H1 (cell line): ENCODE results near the gene NMNAT3. TPM values are rescaled to one million over a fixed set of nuclear protein-coding genes. Genes with fewer than 3 reads are reported as not detected.

Experiments used
- CTCF ChIA-PET: fragments of 300-600 bp; sonication (Branson Sonifier 250); formaldehyde crosslinking; loops from one replicate; lab custom pipeline; 2021; ENCODE audit not compliant: partially characterized antibody; lab: Charles Lee
- POLR2A ChIA-PET: fragments of 300-600 bp; sonication (Branson Sonifier 250); formaldehyde crosslinking; loops from one replicate; lab custom pipeline; 2021; ENCODE audit warnings: inconsistent platforms; ENCODE audit not compliant: partially characterized antibody; lab: Charles Lee
- DNase-seq, 2 experiments: peaks; one replicate each; pipeline versions ENCODE4 v3.0.0 to v3.0.0-alpha.2; 2010 to 2022; ENCODE audit warnings: low spot score in 2 of 2, low read depth in 1 of 2, mixed read lengths in 1 of 2
- FAIRE-seq: peaks from 2 replicates; lab custom pipeline; 2011; peaks lifted over from hg19 to GRCh38; lab: Jason Lieb, UNC
- H2AFZ ChIP-seq: 2 replicates; pipeline ENCODE4 v1.8.1; 2012; ENCODE audit warnings: low read length, inconsistent platforms
- H2AK5ac ChIP-seq: 2 replicates; pipeline ENCODE4 v1.6.1; 2013; ENCODE audit warnings: low read depth, low read length
- H2BK120ac ChIP-seq: replicated peaks from 2 replicates; pipeline ENCODE3; 2013; ENCODE audit warnings: low read depth, low read length, inconsistent platforms
- H2BK12ac ChIP-seq: 2 replicates; pipeline ENCODE4 v1.6.1; 2013; ENCODE audit warnings: low read depth, low read length
- H2BK15ac ChIP-seq: 2 replicates; pipeline ENCODE4 v1.6.1; 2013; ENCODE audit warnings: low read length
- H2BK20ac ChIP-seq: 2 replicates; pipeline ENCODE4 v1.6.1; 2013; ENCODE audit warnings: low read length
- H2BK5ac ChIP-seq: 2 replicates; pipeline ENCODE4 v1.6.1; 2013; ENCODE audit warnings: low read depth, low read length
- H3K14ac ChIP-seq: 2 replicates; pipeline ENCODE4 v1.6.1; 2013; ENCODE audit warnings: inconsistent platforms; ENCODE audit not compliant: insufficient read length
- H3K18ac ChIP-seq: 2 replicates; pipeline ENCODE4 v1.6.1; 2013; ENCODE audit warnings: low read length; ENCODE audit errors: extremely low read depth
- H3K23ac ChIP-seq: 2 replicates; pipeline ENCODE4 v1.6.1; 2013; ENCODE audit warnings: inconsistent platforms; ENCODE audit not compliant: insufficient read length
- H3K23me2 ChIP-seq: 2 replicates; pipeline ENCODE4 v1.6.1; 2013; ENCODE audit warnings: low read depth, low read length
- H3K27ac ChIP-seq: 2 replicates; pipeline ENCODE4 v1.6.1; 2011; ENCODE audit warnings: low read depth, low read length, inconsistent platforms
- H3K27me3 ChIP-seq, 4 experiments: replicated peaks in 1 of 4; 1 replicate in 1 of 4; 2 replicates in 3 of 4; pipeline versions ENCODE4 v1.6.1 to v1.8.1; 2011 to 2013; ENCODE audit warnings: low read length in 3 of 4, mild to moderate bottlenecking in 3 of 4, inconsistent platforms in 2 of 4, mixed read lengths in 2 of 4, moderate library complexity in 1 of 4; ENCODE audit not compliant: control insufficient read depth in 3 of 4, insufficient read depth in 3 of 4; ENCODE audit errors: extremely low read depth in 1 of 4
- H3K36me3 ChIP-seq, 4 experiments: 2 replicates each; pipeline versions ENCODE4 v1.6.1 to v1.8.1; 2011 to 2013; ENCODE audit warnings: mild to moderate bottlenecking in 4 of 4, low read length in 3 of 4, moderate library complexity in 2 of 4, control low read depth in 1 of 4, inconsistent platforms in 1 of 4; ENCODE audit not compliant: insufficient read depth in 4 of 4, control insufficient read depth in 2 of 4
- H3K4ac ChIP-seq: replicated peaks from 2 replicates; pipeline ENCODE3; 2013; ENCODE audit warnings: low read length, low read depth, mixed read lengths, inconsistent platforms; ENCODE audit not compliant: insufficient read length
- H3K4me1 ChIP-seq, 4 experiments: replicated peaks in 1 of 4; 1 replicate in 1 of 4; 2 replicates in 3 of 4; pipeline versions ENCODE4 v1.6.1 to v1.8.1; 2011 to 2013; ENCODE audit warnings: low read length in 3 of 4, inconsistent platforms in 2 of 4, mixed read lengths in 1 of 4; ENCODE audit not compliant: insufficient read depth in 4 of 4, control insufficient read depth in 3 of 4
- H3K4me2 ChIP-seq, 2 experiments: 2 replicates each; pipeline versions ENCODE4 v1.6.1 to v1.8.1; 2011 to 2013; ENCODE audit warnings: low read depth in 2 of 2, low read length in 2 of 2, control low read depth in 1 of 2, inconsistent platforms in 1 of 2, mild to moderate bottlenecking in 1 of 2; ENCODE audit not compliant: insufficient read depth in 1 of 2
- H3K4me3 ChIP-seq, 4 experiments: fragments of 200-600, 300-600 bp in 1 of 4; sonication (generic), shearing (Covaris generic), sonication (Bioruptor Twin) in 1 of 4; 2 replicates each; pipeline versions ENCODE4 v1.5.1 to v1.8.1; 2011 to 2016; ENCODE audit warnings: low read length in 4 of 4, low read depth in 3 of 4, control low read depth in 2 of 4, inconsistent platforms in 2 of 4, mild to moderate bottlenecking in 2 of 4, mixed read lengths in 1 of 4, moderate library complexity in 1 of 4; ENCODE audit not compliant: insufficient read depth in 2 of 4; ENCODE audit errors: extremely low read depth in 1 of 4
- H3K56ac ChIP-seq: replicated peaks from 2 replicates; pipeline ENCODE3; 2013; ENCODE audit warnings: low read depth, mild to moderate bottlenecking, mixed read lengths, low read length, inconsistent platforms; ENCODE audit not compliant: insufficient read length
- H3K79me1 ChIP-seq: 2 replicates; pipeline ENCODE4 v1.6.1; 2013; ENCODE audit warnings: low read depth, low read length, control low read depth
- H3K79me2 ChIP-seq, 2 experiments: 2 replicates each; pipeline versions ENCODE4 v1.6.1 to v1.8.1; 2012 to 2013; ENCODE audit warnings: low read length in 2 of 2, mild to moderate bottlenecking in 2 of 2, inconsistent platforms in 1 of 2; ENCODE audit not compliant: insufficient read depth in 2 of 2, control insufficient read depth in 1 of 2
- H3K9ac ChIP-seq, 4 experiments: replicated peaks in 1 of 4; 1 replicate in 1 of 4; 2 replicates in 3 of 4; pipeline versions ENCODE4 v1.6.1 to v1.8.1; 2011 to 2013; ENCODE audit warnings: low read depth in 3 of 4, low read length in 3 of 4, control low read depth in 2 of 4, mild to moderate bottlenecking in 2 of 4, moderate library complexity in 2 of 4, inconsistent platforms in 1 of 4; ENCODE audit errors: extremely low read depth in 1 of 4
- H3K9me3 ChIP-seq, 2 experiments: 2 replicates each; pipeline versions ENCODE4 v1.6.1 to v1.8.1; 2012 to 2013; ENCODE audit warnings: mild to moderate bottlenecking in 2 of 2, moderate library complexity in 2 of 2, control low read depth in 1 of 2, inconsistent platforms in 1 of 2, low read depth in 1 of 2, low read length in 1 of 2, mixed read lengths in 1 of 2; ENCODE audit not compliant: insufficient read depth in 2 of 2
- H4K20me1 ChIP-seq, 2 experiments: replicated peaks in 1 of 2; 2 replicates each; pipeline versions ENCODE3 to v1.8.1; 2011 to 2013; ENCODE audit warnings: inconsistent platforms in 2 of 2, low read length in 2 of 2, mild to moderate bottlenecking in 1 of 2; ENCODE audit not compliant: insufficient read depth in 2 of 2, control insufficient read depth in 1 of 2
- H4K5ac ChIP-seq: 2 replicates; pipeline ENCODE4 v1.6.1; 2013; ENCODE audit warnings: low read length, low read depth, mixed read lengths, inconsistent platforms; ENCODE audit not compliant: insufficient read length
- H4K8ac ChIP-seq: 2 replicates; pipeline ENCODE4 v1.8.0; 2013; ENCODE audit warnings: mild to moderate bottlenecking, moderate library complexity, low read length, inconsistent platforms; ENCODE audit not compliant: insufficient read depth; ENCODE audit errors: extremely low read depth
- H4K91ac ChIP-seq: replicated peaks from 2 replicates; pipeline ENCODE3; 2013; ENCODE audit warnings: low read length, mixed read lengths, inconsistent platforms; ENCODE audit not compliant: insufficient read length
- GTF2F1 ChIP-seq: IDR thresholded peaks from 2 replicates; pipeline ENCODE4 v1.6.1; 2012; ENCODE audit warnings: low read depth, low read length, improper control_type of control experiment, borderline replicate concordance
- HDAC2 ChIP-seq, 2 experiments: fragments of 300-600 bp in 1 of 2; sonication (generic) in 1 of 2; IDR thresholded peaks; 2 replicates each; pipeline ENCODE4 v1.6.1; 2011 to 2012; ENCODE audit warnings: low read depth in 2 of 2, low read length in 2 of 2, mild to moderate bottlenecking in 2 of 2, moderate library complexity in 2 of 2, borderline replicate concordance in 1 of 2, inconsistent platforms in 1 of 2
- MAFK ChIP-seq: IDR thresholded peaks from 2 replicates; pipeline ENCODE4 v1.6.1; 2012; ENCODE audit warnings: low read depth, mild to moderate bottlenecking, improper control_type of control experiment, low read length
- POLR2AphosphoS5 ChIP-seq: IDR thresholded peaks from 2 replicates; pipeline ENCODE4 v1.6.1; 2011; ENCODE audit warnings: low read depth, low read length
- RBBP5 ChIP-seq: IDR thresholded peaks from 2 replicates; pipeline ENCODE4 v1.7.1; 2012; ENCODE audit warnings: low read depth, mild to moderate bottlenecking, inconsistent platforms, low read length, moderate library complexity, borderline replicate concordance
- SIX5 ChIP-seq: IDR thresholded peaks from 2 replicates; pipeline ENCODE4 v1.6.1; 2011; ENCODE audit warnings: mild to moderate bottlenecking, low read depth, low read length
- SP4 ChIP-seq: IDR thresholded peaks from 2 replicates; pipeline ENCODE4 v1.6.1; 2012; ENCODE audit warnings: low read length, inconsistent platforms
- WGBS, 2 experiments: shearing (Covaris generic) in 1 of 2; methylation state at CpG; one replicate each; pipeline versions ENCODE4 v1.1.6 to v1.1.7; 2013 to 2015; ENCODE audit warnings: low lambda C conversion rate in 2 of 2, mixed read lengths in 2 of 2, inconsistent platforms in 1 of 2, low coverage in 1 of 2, missing lambda C conversion rate in 1 of 2; ENCODE audit not compliant: insufficient replicate concordance in 2 of 2, insufficient coverage in 1 of 2, insufficient read length in 1 of 2; ENCODE audit errors: extremely low coverage in 1 of 2, missing lambda C conversion rate in 1 of 2; 5-methylcytosine and 5-hydroxymethylcytosine counted together
- polyA plus RNA-seq, 7 experiments: library from polyadenylated mRNA; depleted of rRNA in 3 of 7; stranded (reverse) in 5 of 7; unstranded in 2 of 7; fragments of >200 nt in 5 of 7; fragments of 200-250 nt in 2 of 7; gene quantifications; 1 replicate in 5 of 7; 2 replicates in 1 of 7; 4 replicates in 1 of 7; pipeline versions ENCODE4 v1.2.1 to v1.2.3, GENCODE V29; 2011 to 2013; ENCODE audit warnings: missing spikeins in 2 of 7, mixed read lengths in 2 of 7
- total RNA-seq: library from RNA; stranded (reverse); fragmentation: NEBNext Ultra II Directional; extraction: Animal tissue kit (Norgen Biotek cat#: 25700); gene quantifications from 2 replicates; pipeline ENCODE4 v1.2.1, GENCODE V29; 2021

Gene NMNAT3
- total and polyA plus RNA-seq, 2 of the 8 experiments (the other 6 are each of a cell fraction or from before 2014, with no cell fraction given) = 4.2 to 4.3 TPM

DNA sequence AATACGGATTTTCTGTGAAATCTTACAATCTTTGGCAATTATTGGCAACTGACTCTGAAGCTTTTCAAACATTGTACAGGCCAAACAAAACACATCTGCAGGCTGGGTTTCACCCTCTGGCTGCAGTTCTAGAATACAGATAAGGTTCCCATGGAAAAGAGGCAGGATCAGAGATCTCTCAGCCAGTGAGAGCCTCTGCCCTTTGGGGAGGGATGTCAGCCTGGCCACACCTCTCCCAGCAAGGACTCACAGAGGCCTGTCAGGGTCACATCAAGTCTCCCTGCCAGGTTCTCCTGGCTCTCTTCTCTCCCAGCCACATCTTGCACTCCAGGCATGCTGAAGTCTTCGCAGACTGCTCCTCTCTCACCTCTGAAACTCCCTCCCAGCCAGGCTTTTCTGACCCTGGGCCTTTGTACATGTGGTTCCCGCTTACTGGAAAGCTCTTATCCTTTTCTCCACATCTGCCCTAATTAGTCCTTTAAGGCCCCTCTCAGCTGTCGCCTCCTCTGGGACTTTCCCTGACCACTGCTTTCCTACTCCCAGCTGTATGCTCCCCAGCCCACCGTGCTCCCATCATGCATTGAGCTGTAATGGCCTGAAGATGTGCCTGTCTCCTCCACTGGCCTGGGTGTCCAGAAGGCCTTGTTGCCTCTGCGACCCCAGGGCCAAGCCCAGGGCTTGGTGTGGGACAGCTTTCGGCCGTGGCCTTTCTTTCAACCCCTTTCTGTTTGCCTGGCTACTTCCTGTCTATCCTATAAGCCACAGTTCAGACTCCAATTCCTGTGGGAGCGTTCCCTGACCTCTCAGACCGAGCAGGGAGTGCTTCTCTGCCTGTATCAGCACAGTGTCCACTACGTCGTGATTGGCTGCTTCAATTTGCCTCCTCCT is 142.5 kb downstream of the NMNAT3 start:
- no peaks in the 10 kb centered on the region; a peak in 1 of 4 replicates for H3K9me3 ChIP-seq
- CTCF ChIA-PET = interaction anchor here (0.9 to 2.7 kb wide), 8 partner anchors 8 to 397 kb away, joined by 3 to 9 read pairs (median 4); no protein-coding TSS in a partner anchor
- H3K4me3 ChIP-seq = no peak overlapping the region
- H3K79me2 ChIP-seq = no peaks in the 10 kb centered on the region
- H2AFZ ChIP-seq = no peak overlapping the region
- H3K14ac ChIP-seq = no peak overlapping the region
- no peak overlapping the region for H3K56ac ChIP-seq
- H4K91ac ChIP-seq = no peak overlapping the region
- H3K18ac ChIP-seq = no peak overlapping the region; the same call in 1 of the 2 replicates
- no peaks in the 10 kb centered on the region for H3K36me3 ChIP-seq
- peak overlapping the region; percentile 48 for H3K4ac ChIP-seq
- H2BK120ac ChIP-seq = no peak overlapping the region
- H3K4me1 ChIP-seq = peaks cover 4 to 24% (median 22%) of the 10 kb centered on the region in 4 experiments
- FAIRE-seq = no peak
- 92% methylated on average over 12 of the region's 12 CpGs; no CpG with 5 or more reads in 1 of the 2 experiments for WGBS, 2 experiments
- H2BK12ac ChIP-seq = no peak overlapping the region
- H3K27ac ChIP-seq = no peak overlapping the region
- no peak overlapping the region for H2AK5ac ChIP-seq
- H2BK20ac ChIP-seq = no peak overlapping the region
- no peak overlapping the region for H2BK5ac ChIP-seq
- no peak overlapping the region for H3K9ac ChIP-seq
- H3K23ac ChIP-seq = no peak overlapping the region
- H3K27me3 ChIP-seq = peaks cover 0 to 18% (median 13%) of the 10 kb centered on the region in 4 experiments; a peak in 4 of 7 replicates
- H3K79me1 ChIP-seq = no peaks in the 10 kb centered on the region
- POLR2A ChIA-PET = interaction anchor here (1.1 to 3.2 kb wide), 3 partner anchors 12 to 146 kb away, joined by 4 to 8 read pairs (median 5); partner anchors contain the start of gene COPB2
- no peaks in the 10 kb centered on the region for H4K20me1 ChIP-seq
- H3K4me2 ChIP-seq = no peak overlapping the region
- no peak overlapping the region for H4K8ac ChIP-seq
- TF ChIP-seq RBBP5 (no peak), MAFK (no peak), POLR2AphosphoS5 (no peak), GTF2F1 (no peak), SP4 (no peak), SIX5 (no peak), HDAC2 (IDR thresholded peaks at IDR 0.05; ENCODE audit: borderline replicate concordance in 1 of 2, low read depth in 2 of 2, low read length in 2 of 2) (no peak)
- TF ChIP-seq, all 59 proteins: peak for 0
- H4K5ac ChIP-seq = no peak overlapping the region
- H2BK15ac ChIP-seq = no peak overlapping the region
- peaks cover 7% of the 10 kb centered on the region; the same call in 1 of the 2 replicates for H3K23me2 ChIP-seq
- DNase-seq = no peak
